RWPE1 (cell line): Measurements from ENCODE around the gene TRIM17.

ENCODE experiments used
- CTCF ChIA-PET: fragments of 350-600 bp; sonication (Branson Sonifier 250); formaldehyde crosslinking; extraction: SDS; loops from one replicate; lab custom pipeline; 2021; lab: Yijun Ruan, JAX
- POLR2A ChIA-PET: fragments of 400-600 bp; formaldehyde crosslinking; extraction: SDS; loops from one replicate; lab custom pipeline; 2020; ENCODE audit warnings: antibody characterized with exemption; ENCODE audit not compliant: low non-redundant PET; lab: Yijun Ruan, JAX
- DNase-seq: peaks from one replicate; pipeline ENCODE4 v3.0.0; 2012; ENCODE audit warnings: low spot score
- H3K27ac ChIP-seq: fragments of 450-650 bp; 2 replicates; pipeline ENCODE4 v1.5.1; 2017
- TF ChIP-seq, protein P1 (sequence below): fragments of 450-650 bp; conservative IDR thresholded peaks from 2 replicates; pipeline ENCODE4 v1.5.1; 2017; ENCODE audit warnings: low read depth, mild to moderate bottlenecking

The TRIM17 gene

DNA sequence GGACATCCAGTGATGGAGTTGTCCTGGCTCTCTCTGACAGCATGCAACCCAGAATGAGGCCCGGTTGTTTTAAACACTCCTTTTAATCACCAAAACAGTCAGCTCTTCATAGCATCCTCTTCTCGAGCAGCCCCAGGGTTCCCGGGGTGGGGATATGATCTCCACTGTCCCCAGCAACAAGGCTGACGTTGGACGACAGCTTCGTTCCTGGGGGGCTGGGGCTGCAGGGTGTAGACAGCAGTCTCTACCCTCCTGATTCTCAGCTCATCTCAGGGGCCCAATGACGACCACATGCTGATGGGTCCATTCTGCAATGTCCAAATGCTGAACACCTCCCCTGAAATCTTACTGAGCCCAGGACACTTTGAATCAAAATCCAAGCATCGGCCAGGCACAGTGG, 37.0 kb downstream of the TRIM17 start:
- TF ChIP-seq, protein P1, sequence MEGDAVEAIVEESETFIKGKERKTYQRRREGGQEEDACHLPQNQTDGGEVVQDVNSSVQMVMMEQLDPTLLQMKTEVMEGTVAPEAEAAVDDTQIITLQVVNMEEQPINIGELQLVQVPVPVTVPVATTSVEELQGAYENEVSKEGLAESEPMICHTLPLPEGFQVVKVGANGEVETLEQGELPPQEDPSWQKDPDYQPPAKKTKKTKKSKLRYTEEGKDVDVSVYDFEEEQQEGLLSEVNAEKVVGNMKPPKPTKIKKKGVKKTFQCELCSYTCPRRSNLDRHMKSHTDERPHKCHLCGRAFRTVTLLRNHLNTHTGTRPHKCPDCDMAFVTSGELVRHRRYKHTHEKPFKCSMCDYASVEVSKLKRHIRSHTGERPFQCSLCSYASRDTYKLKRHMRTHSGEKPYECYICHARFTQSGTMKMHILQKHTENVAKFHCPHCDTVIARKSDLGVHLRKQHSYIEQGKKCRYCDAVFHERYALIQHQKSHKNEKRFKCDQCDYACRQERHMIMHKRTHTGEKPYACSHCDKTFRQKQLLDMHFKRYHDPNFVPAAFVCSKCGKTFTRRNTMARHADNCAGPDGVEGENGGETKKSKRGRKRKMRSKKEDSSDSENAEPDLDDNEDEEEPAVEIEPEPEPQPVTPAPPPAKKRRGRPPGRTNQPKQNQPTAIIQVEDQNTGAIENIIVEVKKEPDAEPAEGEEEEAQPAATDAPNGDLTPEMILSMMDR: no peak
- CTCF ChIA-PET: interaction anchor here (0.6 to 1.6 kb wide), 2 partner anchors 9 to 13 kb away, joined by 4 to 6 read pairs; no protein-coding TSS in a partner anchor
- H3K27ac ChIP-seq: no peak overlapping the region
- POLR2A ChIA-PET: no interaction called here
- DNase-seq: no peak

DNA sequence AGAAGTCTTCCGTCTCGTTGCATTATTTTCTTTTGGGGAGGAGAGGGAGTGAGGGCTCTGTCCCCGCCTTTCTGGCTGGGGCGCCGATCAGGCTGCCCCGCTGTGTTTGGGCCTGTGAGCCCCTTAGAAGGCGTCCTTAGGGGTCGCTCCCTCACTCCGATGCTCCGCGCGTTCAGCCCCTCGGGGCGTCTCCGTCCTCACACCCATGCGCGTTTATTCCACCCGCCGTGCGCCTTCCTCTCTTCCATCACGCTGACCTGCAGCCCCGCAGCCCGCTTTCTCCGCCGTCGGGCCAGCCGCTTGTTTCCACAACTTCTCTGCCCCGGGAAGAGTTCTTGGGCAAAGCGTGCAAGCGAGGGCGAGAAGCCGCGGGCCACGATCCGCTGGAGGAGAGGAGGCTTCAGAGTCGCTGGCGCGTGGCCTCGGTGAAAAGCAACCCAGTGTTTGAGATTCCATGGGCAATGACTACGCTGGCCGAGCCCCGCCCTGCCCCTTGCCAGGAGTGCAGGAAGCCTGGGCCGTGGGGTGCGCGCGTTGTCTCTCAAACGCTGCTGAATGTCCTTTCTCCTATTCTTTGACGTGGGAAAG, 37.7 kb downstream of the TRIM17 start:
- peak overlapping the region; percentile 54 for H3K27ac ChIP-seq
- CTCF ChIA-PET: interaction anchor here (1.6 kb wide), 1 partner anchor 14 kb away, joined by 6 read pairs; no protein-coding TSS in a partner anchor
- POLR2A ChIA-PET: no interaction called here
- TF ChIP-seq, protein P1: no peak
- no peak for DNase-seq

DNA sequence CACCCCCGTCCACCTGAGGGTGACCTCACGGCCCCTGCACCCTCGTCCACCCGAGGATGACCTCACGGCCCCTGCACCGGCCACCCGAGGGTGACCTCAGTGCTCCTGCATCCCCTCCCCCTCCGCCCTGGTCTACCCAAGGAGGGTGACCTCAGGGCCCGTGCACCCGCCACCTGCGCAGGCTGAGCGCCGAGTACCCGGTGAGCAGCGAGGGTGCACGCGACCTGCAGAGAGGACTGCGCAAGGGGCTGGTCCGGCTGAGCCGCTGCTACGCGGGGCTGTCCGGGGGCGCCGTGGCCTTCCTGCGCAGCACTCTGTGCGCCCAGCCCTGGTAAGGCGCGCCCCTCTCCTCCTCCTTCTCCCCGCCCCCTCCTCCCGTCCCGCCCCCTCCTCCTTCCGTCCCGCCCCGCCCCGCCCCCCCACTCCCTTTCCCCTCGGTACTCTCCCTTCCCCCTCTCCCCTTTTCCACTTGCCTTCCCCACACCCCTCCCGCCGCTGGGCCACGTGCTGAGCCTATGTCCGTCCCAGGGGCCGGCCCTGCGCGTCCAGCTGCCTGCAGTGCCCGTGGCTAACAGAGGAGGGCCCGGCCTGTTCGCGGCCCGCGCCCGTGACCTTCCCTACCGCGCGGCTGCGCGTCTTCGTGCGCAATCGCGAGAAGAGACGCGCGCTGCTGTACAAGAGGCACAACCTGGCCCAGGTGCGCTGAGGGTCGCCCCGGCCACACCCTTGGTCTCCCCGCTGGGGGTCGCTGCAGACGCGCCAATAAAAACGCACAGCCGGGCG, 38.4 kb downstream of the TRIM17 start:
- CTCF ChIA-PET: no interaction called here
- TF ChIP-seq, protein P1: peak; percentile 51; the same call in 1 of the 2 replicates
- POLR2A ChIA-PET: no interaction called here
- peak overlapping the region; percentile 54 for H3K27ac ChIP-seq
- DNase-seq: peak; percentile 38

DNA sequence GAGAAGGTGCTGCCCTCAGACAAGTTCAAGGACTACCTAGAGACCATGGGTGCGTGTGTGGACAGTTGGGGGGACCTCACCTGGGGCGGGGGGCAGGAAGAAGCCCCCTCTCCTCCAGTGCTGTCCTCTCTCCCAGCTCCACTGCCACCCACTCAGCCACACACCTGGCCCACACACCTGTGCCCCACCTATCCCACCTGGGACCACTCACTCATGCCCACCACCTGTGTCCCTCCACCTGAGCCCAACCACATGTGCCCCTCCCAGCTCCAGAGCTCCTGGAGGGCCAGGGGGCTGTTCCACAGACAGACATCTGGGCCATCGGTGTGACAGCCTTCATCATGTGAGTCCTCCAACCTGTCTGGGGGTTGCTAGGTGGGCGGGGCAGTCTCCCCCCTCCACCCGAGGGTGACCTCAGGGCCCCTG, 39.0 kb downstream of the TRIM17 start:
- DNase-seq: no peak
- ChIA-PET POLR2A (no interaction called here), CTCF (no interaction called here)
- TF ChIP-seq, protein P1: no peak
- H3K27ac ChIP-seq: peak overlapping the region; percentile 54

DNA sequence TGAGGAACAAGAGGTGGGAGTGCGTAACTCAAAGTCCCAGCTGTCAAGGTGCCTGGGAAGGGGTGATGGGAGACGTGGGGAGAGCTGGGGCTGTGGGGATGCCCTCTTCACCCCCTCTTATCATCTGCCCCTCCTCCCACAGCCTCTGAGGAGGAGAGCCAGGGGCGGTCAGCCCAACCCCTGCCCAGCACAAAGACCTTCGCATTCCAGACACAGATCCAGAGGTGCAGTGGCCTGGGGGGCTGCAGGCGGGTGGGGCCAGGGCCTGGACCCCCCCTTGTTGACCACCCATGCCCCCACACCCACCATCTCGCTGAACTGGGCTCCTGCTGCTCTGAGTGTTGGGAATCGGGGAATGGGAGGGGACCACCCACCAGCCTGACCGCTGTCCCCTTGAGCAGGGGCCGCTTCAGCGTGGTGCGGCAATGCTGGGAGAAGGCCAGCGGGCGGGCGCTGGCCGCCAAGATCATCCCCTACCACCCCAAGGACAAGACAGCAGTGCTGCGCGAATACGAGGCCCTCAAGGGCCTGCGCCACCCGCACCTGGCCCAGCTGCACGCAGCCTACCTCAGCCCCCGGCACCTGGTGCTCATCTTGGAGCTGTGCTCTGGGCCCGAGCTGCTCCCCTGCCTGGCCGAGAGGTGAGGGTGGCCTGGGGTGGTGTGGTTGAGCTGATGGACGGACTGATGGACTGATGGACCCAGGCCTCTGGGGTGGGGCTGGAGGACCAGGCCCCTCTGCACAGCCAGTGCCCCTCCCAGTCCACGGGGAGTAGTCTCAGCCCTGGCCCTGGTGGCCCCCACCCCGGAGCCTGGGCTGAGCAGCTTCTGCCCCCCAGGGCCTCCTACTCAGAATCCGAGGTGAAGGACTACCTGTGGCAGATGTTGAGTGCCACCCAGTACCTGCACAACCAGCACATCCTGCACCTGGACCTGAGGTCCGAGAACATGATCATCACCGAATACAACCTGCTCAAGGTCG, 39.7 kb downstream of the TRIM17 start:
- ChIA-PET CTCF (no interaction called here), POLR2A (no interaction called here)
- no peak for DNase-seq
- H3K27ac ChIP-seq: peak overlapping the region; percentile 81; the same call in 1 of the 2 replicates
- TF ChIP-seq, protein P1: no peak

DNA sequence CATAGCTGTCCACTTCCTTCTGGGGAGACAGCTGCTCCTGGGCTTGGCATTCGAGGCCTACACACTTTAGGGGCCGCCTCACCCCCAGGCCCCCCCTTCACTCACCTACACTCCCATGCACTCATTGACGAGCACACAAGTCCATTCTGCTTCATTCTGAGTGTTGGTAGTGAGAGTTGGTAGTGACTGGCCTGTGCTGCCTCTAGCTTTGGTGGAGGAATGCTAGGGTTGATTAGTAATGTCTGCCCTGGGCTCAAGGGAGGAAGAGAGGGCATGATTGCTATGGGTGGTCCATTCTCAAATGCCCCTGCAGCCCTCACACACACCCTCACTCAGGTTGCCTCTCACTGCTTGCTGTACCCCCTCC, 40.4 kb downstream of the TRIM17 start:
- CTCF ChIA-PET: interaction anchor here (0.6 kb wide), 1 partner anchor 26 kb away, joined by 3 read pairs; no protein-coding TSS in a partner anchor
- H3K27ac ChIP-seq: peak overlapping the region; percentile 81
- no peak for DNase-seq
- TF ChIP-seq, protein P1: no peak
- POLR2A ChIA-PET: no interaction called here
